Thyroid gland (tissue), 4 donors: Measurements from ENCODE around the gene PDE11A. TPM values are rescaled to one million over a fixed set of nuclear protein-coding genes. Genes with fewer than 3 reads are reported as not detected.

Source experiments
- DNase-seq, 2 donors: peaks; one replicate each; pipeline ENCODE4 v3.0.0-alpha.2; 2019
- H3K27ac ChIP-seq, 3 donors: fragments of 200-600 bp; sonication (generic); 1 replicate in 2 of 3; 2 replicates in 1 of 3; pipeline ENCODE4 v1.5.1; 2016 to 2019; ENCODE audit warnings: mild to moderate bottlenecking in 1 of 3, moderate library complexity in 1 of 3
- H3K27me3 ChIP-seq: fragments of 200-600 bp; sonication (generic); one replicate; pipeline ENCODE4 v1.5.1; 2019
- H3K36me3 ChIP-seq, 2 donors: fragments of 200-600 bp; sonication (generic); one replicate each; pipeline ENCODE4 v1.5.1; 2016 to 2019
- H3K4me1 ChIP-seq, 2 donors: fragments of 200-600 bp; sonication (generic); one replicate each; pipeline ENCODE4 v1.5.1; 2017 to 2019
- H3K4me3 ChIP-seq, 3 donors: fragments of 200-600 bp; sonication (generic); replicated peaks in 1 of 3; 1 replicate in 2 of 3; 2 replicates in 1 of 3; pipeline ENCODE4 v1.5.1; 2016; ENCODE audit warnings: mild to moderate bottlenecking in 1 of 3
- H3K9me3 ChIP-seq: fragments of 200-600 bp; sonication (generic); one replicate; pipeline ENCODE4 v1.5.1; 2017
- POLR2A ChIP-seq, 2 donors: fragments of 450-650 bp; IDR thresholded peaks; one replicate each; pipeline ENCODE4 v1.6.1; 2017; ENCODE audit warnings: antibody characterized with exemption in 2 of 2, mild to moderate bottlenecking in 2 of 2, moderate library complexity in 1 of 2
- WGBS, 2 donors: methylation state at CpG; one replicate each; pipeline ENCODE4 v1.1.5; 2017; 5-methylcytosine and 5-hydroxymethylcytosine counted together
- intact Hi-C: fragments of 100-400 bp; cut with DNase I; formaldehyde crosslinking; loops from one replicate; pipeline ENCODE4 v1.15.1; 2023
- total RNA-seq, 4 donors: library from RNA; depleted of rRNA; stranded (reverse); fragments of >200 nt; gene quantifications; one replicate each; pipeline ENCODE4 v1.2.3, GENCODE V29; 2016
- TF ChIP-seq, protein P1 (sequence below), 6 experiments: fragments of 200-600 bp in 3 of 6; fragments of 450-650 bp in 3 of 6; sonication (generic) in 3 of 6; IDR thresholded peaks; one replicate each; pipeline ENCODE4 v1.5.1; 2016 to 2019; ENCODE audit warnings: antibody characterized with exemption in 6 of 6, mild to moderate bottlenecking in 2 of 6, inconsistent platforms in 1 of 6, moderate library complexity in 1 of 6

PDE11A gene
- total RNA-seq, 4 donors from 2014 or later = 2.2 to 4.0 (median 3.0) TPM

DNA sequence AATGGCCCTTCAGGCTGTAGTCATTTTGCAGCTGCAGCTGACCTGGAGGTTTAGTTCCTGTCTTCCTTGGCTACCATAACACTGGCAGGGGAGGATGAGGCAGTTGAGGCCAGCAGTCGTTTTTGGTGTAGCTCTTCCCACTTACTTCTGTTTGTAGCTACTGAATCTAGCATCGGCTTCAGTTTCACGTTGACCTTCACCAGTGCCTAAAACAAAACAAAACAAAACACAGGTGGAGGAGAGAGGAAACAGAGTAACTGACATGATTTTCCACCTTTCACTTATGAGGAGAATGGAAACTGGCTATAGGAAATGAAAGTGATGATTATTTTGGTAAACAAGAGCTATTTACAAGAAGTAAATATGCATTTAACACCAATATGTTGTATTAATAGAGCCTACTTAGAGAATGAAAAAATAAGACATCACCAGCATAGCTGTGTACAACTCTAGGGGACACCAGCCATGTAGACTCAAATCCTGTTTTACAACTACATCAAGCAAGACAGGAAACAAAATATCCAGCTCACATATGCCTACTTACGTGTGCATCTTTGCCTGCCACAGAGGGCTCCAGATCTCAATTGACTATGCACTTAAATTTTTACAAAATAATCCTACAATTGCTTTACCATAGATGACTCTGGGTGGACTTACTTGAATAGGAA, 443.1 kb downstream of the PDE11A start:
- TF ChIP-seq POLR2A (IDR thresholded peaks at IDR 0.05) = no peak
- TF ChIP-seq, protein P1, sequence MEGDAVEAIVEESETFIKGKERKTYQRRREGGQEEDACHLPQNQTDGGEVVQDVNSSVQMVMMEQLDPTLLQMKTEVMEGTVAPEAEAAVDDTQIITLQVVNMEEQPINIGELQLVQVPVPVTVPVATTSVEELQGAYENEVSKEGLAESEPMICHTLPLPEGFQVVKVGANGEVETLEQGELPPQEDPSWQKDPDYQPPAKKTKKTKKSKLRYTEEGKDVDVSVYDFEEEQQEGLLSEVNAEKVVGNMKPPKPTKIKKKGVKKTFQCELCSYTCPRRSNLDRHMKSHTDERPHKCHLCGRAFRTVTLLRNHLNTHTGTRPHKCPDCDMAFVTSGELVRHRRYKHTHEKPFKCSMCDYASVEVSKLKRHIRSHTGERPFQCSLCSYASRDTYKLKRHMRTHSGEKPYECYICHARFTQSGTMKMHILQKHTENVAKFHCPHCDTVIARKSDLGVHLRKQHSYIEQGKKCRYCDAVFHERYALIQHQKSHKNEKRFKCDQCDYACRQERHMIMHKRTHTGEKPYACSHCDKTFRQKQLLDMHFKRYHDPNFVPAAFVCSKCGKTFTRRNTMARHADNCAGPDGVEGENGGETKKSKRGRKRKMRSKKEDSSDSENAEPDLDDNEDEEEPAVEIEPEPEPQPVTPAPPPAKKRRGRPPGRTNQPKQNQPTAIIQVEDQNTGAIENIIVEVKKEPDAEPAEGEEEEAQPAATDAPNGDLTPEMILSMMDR (IDR thresholded peaks at IDR 0.05) = no peak
- H3K4me3 ChIP-seq = no peak overlapping the region
- WGBS, 2 donors = 60 to 71% methylated on average over 4 of the region's 4 CpGs

DNA sequence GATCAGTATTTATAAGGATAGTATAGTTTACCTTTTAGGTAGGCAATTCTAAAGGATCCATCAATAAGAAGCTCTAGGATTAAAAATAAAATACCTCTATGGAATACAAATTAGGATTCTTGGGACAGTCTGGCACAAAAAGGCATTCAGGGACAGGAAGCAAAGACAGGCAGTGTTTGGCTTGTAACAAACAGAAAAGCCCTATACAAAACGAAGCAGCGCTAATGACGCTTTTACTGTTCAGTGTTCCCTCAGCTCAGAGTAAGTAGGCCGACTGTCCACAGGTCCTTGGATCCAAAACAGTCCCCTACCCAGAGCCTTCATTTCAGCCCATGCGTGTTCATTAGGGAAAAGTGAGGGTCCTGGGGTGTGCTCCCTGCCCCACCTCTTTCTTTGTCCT, 443.7 kb downstream of the PDE11A start:
- 79 to 80% methylated on average over 5 of the region's 5 CpGs for WGBS, 2 donors
- H3K36me3 ChIP-seq = no peaks in the 10 kb centered on the region

More for the DNA sequence above, 443.1 kb downstream of the PDE11A start:
- no peaks in the 10 kb centered on the region for H3K9me3 ChIP-seq
- H3K27ac ChIP-seq = no peak overlapping the region
- H3K36me3 ChIP-seq = no peaks in the 10 kb centered on the region
- DNase-seq = no peak
- H3K4me1 ChIP-seq = no peaks in the 10 kb centered on the region
- intact Hi-C loops = no loop called here
- H3K27me3 ChIP-seq = no peaks in the 10 kb centered on the region

DNA sequence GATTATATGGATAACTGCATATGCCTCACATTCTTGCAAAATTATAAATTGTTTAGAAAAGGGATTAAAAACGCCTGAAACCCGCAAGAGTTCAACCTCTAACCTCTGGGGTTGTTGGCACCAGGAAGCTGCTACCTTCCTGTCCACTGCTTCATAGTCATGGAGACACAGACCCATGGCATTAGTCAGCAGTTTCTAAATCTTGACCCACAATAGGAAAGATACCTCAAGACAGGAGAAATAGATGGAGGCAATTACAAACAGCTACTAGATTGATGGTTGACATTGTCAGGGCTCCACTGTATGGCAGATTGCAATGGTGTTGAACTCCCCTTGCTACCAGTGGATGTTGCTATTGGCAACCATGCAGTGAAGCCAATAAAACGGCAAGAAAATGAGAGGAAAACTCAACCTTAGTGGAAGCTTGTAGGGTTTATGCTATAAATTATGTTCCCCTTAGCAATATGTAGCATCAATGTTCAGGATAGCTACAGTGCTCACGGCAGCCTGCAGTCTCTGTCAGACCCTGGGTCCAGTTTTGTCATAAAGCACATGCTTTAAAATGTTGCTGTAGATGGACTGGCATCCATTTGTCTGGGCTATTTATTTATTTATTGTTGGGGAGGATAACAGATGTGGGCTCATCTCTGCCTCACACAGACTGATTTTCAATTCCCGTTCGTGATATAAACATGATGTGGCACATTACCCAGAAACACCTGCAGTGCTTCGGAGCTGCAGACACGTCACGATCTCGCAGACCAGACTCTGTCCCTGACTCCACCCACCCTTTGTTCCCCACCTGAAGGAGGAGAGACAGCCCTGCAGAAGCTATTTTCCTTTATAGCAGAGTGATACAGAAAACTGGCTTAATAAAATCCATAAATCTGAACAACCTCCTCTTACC, 446.6 kb downstream of the PDE11A start:
- no peaks in the 10 kb centered on the region for H3K27me3 ChIP-seq
- no peaks in the 10 kb centered on the region for H3K9me3 ChIP-seq
- H3K27ac ChIP-seq = no peak overlapping the region
- TF ChIP-seq POLR2A (IDR thresholded peaks at IDR 0.05) = no peak
- TF ChIP-seq, protein P1 (IDR thresholded peaks at IDR 0.05) = no peak
- intact Hi-C loops = no loop called here
- no peak for DNase-seq
- WGBS, 2 donors = 70 to 77% methylated on average over 10 of the region's 10 CpGs
- no peak overlapping the region for H3K4me3 ChIP-seq
- H3K4me1 ChIP-seq = no peaks in the 10 kb centered on the region
- no peaks in the 10 kb centered on the region for H3K36me3 ChIP-seq

More for the DNA sequence above, 443.7 kb downstream of the PDE11A start:
- Histone ChIP-seq H3K27ac (no peak overlapping the region), H3K4me3 (no peak overlapping the region), H3K4me1 (no peaks in the 10 kb centered on the region), H3K9me3 (no peaks in the 10 kb centered on the region), H3K27me3 (no peaks in the 10 kb centered on the region)
- TF ChIP-seq, protein P1 (IDR thresholded peaks at IDR 0.05) = no peak
- intact Hi-C loops = no loop called here
- DNase-seq = no peak

DNA sequence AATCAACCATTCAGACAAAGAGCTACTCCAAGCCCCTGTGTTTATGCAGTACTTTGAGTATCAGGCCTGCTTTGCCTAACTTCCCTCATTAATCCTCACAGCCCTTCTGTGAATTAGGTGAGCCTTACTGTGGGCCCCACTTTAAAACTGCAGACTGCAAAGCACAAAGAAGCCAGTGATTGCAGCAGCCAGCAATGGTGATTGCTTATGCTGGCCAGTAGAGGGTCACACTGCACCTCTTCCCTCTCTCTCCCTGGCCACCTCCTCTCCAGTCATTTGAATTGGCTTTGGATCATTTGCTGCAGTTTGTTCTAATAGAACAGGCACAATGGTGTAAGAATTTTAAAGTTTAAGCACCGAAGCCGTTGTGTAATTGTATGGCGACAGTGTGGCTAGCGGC, 450.1 kb downstream of the PDE11A start:
- intact Hi-C loops = no loop called here
- 45 to 65% methylated on average over 4 of the region's 4 CpGs for WGBS, 2 donors
- peaks cover 4 to 5% of the 10 kb centered on the region in 2 donors for H3K4me1 ChIP-seq
- no peak overlapping the region for H3K27ac ChIP-seq
- no peaks in the 10 kb centered on the region for H3K27me3 ChIP-seq
- no peaks in the 10 kb centered on the region for H3K36me3 ChIP-seq
- TF ChIP-seq, protein P1 (IDR thresholded peaks at IDR 0.05) = peak in 1 of 6 experiments; percentile 14
- no peak for TF ChIP-seq POLR2A (IDR thresholded peaks at IDR 0.05)
- peak in 1 of 2 donors; percentile 10 for DNase-seq
- no peaks in the 10 kb centered on the region for H3K9me3 ChIP-seq
- H3K4me3 ChIP-seq = no peak overlapping the region

DNA sequence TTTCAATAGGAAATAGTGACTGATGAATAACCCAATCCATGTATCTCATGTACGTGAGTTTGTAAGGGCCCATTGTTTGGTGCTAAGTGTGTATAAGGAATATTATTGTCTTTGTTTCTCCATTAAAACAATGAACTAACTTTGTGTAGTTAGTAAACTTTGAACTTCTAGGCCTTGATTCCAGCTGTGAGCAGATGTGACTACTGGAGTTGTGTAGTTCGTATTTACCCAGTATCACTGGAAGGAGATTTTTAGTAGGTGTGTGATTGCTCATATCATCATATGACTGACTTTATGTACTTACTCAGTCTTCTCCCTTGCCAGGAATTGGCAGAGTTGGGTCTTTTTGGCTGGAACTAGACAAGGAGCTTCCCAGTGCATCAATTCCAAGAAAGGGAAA, 452.6 kb downstream of the PDE11A start:
- WGBS, 2 donors = 94 to 100% methylated on average over 2 of the region's 2 CpGs
- no peaks in the 10 kb centered on the region for H3K27me3 ChIP-seq
- H3K4me1 ChIP-seq = peaks cover 4 to 5% of the 10 kb centered on the region in 2 donors
- TF ChIP-seq, protein P1 (IDR thresholded peaks at IDR 0.05) = no peak
- no peak for TF ChIP-seq POLR2A (IDR thresholded peaks at IDR 0.05)
- H3K27ac ChIP-seq = no peak overlapping the region
- no peak overlapping the region for H3K4me3 ChIP-seq
- no peaks in the 10 kb centered on the region for H3K36me3 ChIP-seq
- DNase-seq = no peak
- no peaks in the 10 kb centered on the region for H3K9me3 ChIP-seq
- intact Hi-C loops = loop anchor here (10.0 kb wide), 1 partner anchor 65 kb away; a partner anchor contains a TSS
